GM18507 (cell line): Measurements from ENCODE around the gene BOLL.
"Not testable (repeated sequence)": the region's sequence is repeated elsewhere in the genome, so short reads cannot be mapped to it uniquely, and the experiment has no call there.

Experiments used
- DNase-seq: peaks from one replicate; pipeline ENCODE4 v3.0.0; 2011; ENCODE audit warnings: low read depth; ENCODE audit not compliant: insufficient read length; ENCODE audit errors: extremely low spot score
- FAIRE-seq: peaks from 2 replicates; lab custom pipeline; 2011; peaks lifted over from hg19 to GRCh38; lab: Jason Lieb, UNC

The BOLL gene

DNA sequence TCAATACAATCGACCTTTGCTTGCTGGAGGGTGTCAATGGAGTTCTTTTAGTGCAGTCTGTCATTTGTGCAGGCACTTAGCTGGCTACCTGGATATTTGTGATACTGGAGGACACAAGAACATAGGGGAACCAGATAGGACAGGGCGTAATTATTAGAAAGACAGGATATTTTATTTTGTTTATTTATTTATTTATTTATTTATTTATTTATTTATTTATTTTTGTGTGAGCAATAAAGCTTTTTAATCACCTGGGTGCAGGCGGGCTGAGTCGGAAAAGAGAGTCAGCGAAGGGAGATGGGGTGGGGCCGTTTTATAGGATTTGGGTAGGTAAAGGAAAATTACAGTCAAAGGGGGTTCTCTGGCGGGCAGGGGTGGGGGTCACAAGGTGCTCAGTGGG lies 76.0 kb downstream of the BOLL start:
- FAIRE-seq, DNase-seq: not testable (repeated sequence)

DNA sequence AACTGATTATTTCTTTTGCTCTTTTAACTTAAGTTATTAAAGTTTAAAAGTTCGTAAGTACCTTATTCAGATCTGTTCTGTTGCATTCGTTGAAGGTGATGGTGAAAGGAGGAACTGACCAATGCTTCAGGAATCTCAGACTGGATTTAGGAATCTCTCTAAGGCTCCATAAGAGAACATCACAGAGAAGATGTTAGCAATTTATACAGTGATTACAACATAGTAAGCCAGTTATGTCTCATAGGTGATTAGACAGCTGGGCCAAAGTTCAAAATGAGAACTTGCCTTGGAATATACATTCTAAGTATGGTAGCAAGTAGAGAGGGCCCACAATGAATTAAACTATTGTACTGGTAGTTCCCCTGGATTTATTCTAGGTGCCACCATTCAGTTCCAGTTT lies 76.8 kb downstream of the BOLL start:
- no peak for FAIRE-seq
- no peak for DNase-seq

DNA sequence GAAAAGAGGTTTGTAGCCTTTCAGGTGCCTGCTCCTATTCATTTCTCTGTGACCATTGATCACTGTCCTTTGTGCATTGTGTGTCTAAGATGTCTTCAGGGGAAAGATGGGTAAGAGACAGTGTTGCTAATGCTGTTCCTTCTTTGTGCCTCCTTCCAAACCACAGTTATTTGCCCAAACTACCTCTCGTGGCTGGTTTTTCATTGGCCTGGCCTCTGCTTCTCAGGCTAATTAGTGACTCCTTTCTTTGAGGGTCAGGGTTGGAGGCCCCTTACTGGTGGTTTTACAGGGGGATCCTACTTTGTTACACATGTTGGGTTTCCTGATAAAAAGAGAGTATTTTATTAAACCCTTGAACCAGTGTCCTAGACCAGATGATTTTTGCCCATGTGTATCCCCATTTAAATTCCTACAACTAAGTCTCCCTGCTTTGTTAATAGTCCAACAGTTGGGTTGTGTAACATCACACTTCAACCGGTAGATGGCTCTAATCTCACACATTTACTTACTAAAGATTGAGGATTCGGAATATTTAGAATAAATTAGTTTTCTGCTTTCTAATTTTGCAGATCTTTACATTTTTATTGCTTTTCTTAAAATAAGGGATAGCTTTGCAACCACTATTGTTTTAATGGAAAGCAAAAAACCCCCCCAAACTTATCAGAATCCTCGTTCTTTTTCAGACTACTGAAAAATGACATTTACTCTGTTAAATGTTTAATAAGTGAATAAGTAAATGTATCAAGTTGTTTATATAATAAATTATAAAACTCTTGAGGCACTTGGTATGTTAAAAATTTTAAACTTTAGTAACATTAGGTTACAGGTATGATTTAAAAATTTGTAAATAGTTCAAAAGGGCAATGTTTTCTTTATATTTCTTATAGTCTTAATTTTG lies 77.6 kb downstream of the BOLL start:
- no peak for DNase-seq
- peak; percentile 82 for FAIRE-seq

DNA sequence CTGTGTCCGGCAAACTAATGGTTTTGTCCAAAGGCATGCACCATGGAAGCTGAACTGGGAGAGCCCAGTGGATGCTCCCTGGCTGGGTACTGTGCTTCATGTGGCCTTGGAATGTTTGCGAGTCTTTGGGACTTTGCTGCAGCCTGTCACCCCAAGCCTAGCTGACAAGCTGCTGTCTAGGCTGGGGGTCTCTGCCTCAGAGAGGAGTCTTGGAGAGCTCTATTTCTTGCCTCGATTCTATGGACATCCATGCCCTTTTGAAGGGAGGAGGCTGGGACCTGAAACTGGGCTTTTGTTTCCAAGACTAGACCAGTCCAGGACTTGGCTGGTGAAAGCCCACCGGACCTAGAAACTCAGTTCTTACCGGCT lies 78.3 kb downstream of the BOLL start:
- DNase-seq (no peak), FAIRE-seq (no peak)

DNA sequence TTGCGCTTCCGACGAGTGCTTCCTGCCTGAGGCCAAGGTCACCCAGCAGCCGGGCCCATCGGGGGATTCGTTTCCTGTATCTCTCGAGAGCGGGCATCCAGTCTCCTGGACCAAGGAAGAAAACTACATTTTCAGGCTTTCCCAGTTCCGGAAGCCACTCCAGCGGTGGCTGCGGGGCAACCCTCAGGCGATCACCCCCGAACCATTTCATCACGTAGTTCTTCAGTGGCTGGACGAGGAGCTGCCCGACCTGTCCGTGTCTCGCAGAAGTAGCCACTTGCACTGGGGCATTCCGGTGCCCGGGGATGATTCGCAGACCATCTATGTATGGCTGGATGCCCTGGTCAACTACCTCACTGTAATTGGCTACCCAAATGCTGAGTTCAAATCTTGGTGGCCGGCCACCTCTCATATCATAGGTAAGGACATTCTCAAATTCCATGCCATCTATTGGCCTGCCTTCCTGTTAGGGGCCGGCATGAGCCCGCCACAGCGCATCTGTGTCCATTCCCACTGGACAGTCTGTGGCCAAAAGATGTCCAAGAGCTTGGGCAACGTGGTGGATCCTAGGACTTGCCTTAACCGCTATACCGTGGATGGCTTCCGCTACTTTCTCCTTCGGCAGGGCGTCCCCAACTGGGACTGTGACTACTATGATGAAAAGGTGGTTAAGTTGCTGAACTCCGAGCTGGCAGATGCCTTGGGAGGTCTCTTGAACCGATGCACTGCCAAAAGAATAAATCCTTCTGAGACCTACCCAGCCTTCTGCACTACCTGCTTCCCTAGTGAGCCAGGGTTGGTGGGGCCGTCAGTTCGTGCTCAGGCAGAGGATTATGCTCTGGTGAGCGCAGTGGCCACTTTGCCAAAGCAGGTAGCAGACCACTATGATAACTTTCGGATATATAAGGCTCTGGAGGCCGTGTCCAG lies 78.9 kb downstream of the BOLL start:
- DNase-seq (no peak), FAIRE-seq (peak; percentile 51)

DNA sequence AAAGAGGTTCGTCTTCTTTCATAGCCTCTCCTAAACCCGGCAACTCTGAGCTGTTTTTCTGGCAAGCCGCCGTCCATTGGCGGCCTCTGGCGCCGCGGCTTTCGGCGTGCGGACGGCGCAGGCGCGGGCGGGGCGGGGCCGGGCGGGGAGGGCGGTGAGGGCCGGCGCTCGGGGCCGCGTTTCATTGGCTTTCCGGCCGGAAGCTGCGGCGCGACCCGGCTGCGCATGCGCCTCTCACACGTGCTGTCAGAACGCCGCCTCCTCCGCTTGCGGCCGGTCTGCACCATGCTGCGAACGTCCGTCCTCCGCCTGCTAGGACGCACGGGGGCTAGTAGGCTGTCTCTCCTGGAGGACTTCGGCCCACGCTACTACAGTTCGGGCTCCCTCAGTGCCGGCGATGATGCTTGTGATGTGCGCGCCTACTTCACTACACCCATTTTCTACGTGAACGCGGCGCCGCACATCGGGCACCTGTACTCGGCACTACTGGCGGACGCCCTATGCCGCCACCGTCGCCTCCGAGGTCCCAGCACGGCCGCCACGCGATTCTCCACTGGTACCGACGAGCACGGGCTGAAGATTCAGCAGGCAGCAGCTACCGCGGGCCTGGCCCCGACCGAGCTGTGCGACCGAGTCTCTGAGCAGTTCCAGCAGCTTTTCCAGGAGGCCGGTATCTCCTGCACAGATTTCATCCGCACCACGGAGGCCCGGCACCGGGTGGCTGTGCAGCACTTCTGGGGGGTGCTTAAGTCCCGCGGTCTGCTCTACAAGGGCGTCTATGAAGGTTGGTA lies 79.8 kb downstream of the BOLL start, which contains the start of gene MARS2:
TSS of gene MARS2 (plus strand) at position 249 of the 791 bp plus-strand sequence. CDS start at position 286, 37 bp downstream.
- peak; percentile 84 for FAIRE-seq
- peak; percentile 90 for DNase-seq

DNA sequence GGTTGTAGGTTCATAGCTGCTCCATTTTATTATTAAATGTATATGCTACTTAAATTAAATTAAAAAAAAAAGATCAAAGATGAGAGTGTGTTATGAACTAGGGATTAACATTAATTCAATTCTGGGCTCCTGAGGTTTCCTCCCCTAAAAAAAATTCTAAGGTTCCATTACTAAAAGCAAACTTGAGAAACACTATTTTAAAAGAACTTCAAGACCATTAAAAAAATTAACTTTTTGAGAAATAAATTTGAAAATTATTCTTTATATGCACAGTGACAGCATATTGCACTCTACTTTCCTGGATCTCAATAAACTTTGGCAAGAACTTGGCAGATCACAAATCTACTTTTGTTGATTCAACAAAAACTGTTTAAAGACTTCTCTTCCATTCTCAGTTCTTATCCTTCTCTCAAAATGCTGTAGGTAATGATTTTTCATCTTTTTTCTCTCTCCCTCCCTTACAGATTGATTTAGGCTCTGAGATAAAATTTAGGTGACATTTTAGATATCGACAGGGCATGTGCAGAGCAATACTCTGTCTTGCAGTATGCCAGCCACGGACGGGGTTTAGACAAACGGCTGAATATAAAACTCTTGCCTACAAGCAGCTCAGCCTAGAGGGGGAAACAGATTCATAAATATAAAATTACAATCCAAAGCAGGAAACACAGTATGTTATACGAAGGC lies 80.5 kb downstream of the BOLL start:
- no peak for FAIRE-seq
- no peak for DNase-seq

DNA sequence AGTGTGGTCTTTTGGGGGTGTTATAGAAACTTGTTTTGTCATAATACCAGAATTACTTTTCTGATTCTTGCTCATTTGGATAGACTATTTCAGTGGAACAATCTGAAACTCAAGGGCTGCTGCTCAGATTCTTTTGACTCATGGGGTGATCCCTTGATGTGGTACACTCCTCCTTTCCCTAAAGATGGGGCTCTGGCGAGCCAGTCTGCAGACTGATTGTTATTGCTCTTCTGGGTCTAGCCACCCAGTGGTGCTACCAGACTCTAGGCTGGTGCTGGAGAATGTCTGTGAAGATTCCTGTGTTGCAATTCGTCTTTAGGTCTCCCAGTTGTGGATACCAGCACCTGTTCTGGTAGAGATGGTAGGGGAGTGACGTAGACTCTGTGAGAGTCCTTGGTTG lies 84.2 kb downstream of the BOLL start:
- no peak for FAIRE-seq
- no peak for DNase-seq

DNA sequence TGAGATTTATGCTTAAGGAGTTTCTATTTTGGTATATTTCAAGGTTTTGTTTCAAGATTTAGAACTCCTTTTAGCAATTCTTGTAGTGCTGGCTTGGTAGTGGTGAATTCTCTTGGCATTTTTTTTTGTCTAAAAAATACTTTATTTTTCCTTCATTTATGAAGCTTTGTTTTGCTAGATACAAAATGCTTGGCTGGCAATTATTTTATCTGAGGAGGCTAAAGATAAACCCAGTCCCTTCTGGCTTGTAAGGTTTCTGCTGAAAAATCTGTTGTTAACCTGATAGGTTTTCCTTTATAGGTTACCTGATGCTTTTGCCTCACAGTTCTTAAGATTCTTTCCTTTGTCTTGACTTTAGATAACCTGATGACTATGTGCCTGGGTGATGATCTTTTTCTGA lies 85.4 kb downstream of the BOLL start:
- DNase-seq, FAIRE-seq: not testable (repeated sequence)

DNA sequence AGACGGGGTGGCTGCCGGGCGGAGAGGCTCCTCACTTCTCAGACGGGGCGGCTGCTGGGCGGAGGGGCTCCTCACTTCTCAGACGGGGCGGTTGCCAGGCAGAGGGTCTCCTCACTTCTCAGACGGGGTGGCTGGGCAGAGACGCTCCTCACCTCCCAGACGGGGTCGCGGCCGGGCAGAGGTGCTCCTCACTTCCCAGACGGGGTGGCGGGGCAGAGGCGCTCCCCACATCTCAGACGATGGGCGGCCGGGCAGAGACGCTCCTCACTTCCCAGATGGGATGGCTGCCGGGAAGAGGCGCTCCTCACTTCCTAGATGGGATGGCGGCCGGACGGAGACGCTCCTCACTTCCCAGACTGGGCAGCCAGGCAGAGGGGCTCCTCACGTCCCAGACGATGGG lies 88.5 kb downstream of the BOLL start:
- not testable (repeated sequence) for FAIRE-seq, DNase-seq

DNA sequence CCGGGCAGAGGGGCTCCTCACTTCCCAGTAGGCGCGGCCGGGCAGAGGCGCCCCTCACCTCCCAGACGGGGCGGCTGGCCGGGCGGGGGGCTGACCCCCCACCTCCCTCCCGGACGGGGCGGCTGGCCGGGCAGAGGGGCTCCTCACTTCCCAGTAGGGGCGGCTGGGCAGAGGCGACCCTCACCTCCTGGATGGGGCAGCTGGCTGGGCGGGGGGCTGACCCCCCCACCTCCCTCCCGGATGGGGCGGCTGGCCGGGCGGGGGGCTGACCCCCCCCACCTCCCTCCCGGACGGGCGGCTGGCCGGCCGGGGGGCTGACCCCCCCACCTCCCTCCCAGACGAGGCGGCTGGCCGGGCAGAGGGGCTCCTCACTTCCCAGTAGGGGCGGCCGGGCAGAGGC lies 89.1 kb downstream of the BOLL start:
- FAIRE-seq, DNase-seq: not testable (repeated sequence)

DNA sequence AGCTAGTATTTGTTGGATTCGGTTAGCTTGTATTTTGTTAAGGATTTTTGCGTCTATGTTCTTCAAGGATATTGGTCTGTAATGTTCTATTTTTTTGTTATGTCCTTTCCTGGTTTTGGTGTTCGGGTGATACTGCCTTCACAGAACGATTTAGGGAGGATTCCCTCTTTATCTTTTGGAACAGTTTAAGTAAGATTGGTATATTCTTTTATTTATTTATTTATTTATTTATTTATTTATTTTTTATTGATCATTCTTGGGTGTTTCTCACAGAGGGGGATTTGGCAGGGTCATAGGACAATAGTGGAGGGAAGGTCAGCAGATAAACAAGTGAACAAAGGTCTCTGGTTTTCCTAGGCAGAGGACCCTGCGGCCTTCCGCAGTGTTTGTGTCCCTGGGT lies 89.9 kb downstream of the BOLL start:
- not testable (repeated sequence) for FAIRE-seq, DNase-seq

DNA sequence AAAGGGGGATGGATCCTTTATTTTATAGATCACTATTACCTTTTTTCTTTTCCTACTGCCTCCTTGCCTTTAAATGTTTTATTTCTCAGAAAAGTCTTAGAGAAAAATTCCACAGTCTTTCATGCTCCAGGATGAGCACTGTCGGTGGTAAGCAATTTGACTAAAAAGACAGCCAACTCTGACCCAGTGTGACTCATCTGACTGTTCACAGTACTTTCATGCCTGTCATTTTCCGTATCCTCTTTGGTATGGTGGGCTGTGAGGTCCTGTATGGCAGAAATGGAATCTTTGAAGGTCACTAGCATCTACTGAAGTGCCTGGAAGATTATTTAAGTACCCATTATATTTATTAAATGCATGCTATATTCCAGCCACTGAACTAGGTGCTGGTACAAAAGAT lies 107.6 kb downstream of the BOLL start:
- FAIRE-seq = no peak
- no peak for DNase-seq

DNA sequence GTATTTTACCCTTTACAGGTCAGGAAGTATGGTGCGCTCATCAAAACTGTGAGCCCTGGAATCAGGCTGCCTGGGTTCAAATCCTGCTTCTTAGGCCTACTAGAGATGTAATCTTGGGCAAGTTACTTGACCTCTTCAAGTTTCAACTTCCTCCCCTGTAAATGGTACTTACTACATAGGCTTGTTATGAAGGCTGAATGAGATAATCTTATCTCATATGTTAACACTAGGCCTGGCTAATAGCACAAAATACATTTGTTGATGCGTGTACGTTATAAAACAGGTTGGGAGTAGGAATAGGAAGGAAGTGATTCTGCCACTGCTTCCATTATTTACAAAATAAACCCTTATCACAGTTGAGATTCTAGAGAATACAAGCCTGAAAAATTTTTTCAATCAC lies 108.1 kb downstream of the BOLL start:
- no peak for FAIRE-seq
- DNase-seq = no peak
